Prostate gland (tissue), 2 donors: ENCODE data around the gene ADRA2B.

Experiments used
- CTCF ChIP-seq, 4 experiments: fragments of 200-600 bp in 2 of 4; fragments of 450-650 bp in 2 of 4; sonication (generic) in 2 of 4; IDR thresholded peaks; 1 replicate in 3 of 4; 2 replicates in 1 of 4; pipeline ENCODE4 v1.5.1; 2016 to 2019; ENCODE audit warnings: antibody characterized with exemption in 4 of 4, mild to moderate bottlenecking in 2 of 4, moderate library complexity in 2 of 4
- POLR2AphosphoS5 ChIP-seq: sonication (generic); formaldehyde crosslinking; IDR thresholded peaks from one replicate; pipeline ENCODE4 v1.6.1; 2017; ENCODE audit warnings: antibody characterized with exemption

GRCh38 chr2:96156926-96157648, 40.7 kb upstream of the ADRA2B start:
- TF ChIP-seq POLR2AphosphoS5 (no peak), CTCF (IDR thresholded peaks at IDR 0.05) (no peak)
